K562 (cell line): ENCODE data around the gene TPD52L1. TPM values are rescaled to one million over a fixed set of nuclear protein-coding genes. Genes with fewer than 3 reads are reported as not detected.

Source experiments
- ARID2 ChIP-seq: fragments of 450-650 bp; IDR thresholded peaks from 2 replicates; pipeline ENCODE4 v1.6.1; 2017; ENCODE audit warnings: antibody characterized with exemption, mild to moderate bottlenecking
- E2F5 ChIP-seq: sonication (generic); formaldehyde crosslinking; IDR thresholded peaks from 2 replicates; pipeline ENCODE4 v1.8.0; 2022; ENCODE audit warnings: mild to moderate bottlenecking, missing genetic modification reagents
- MGA ChIP-seq: fragments of 450-650 bp; IDR thresholded peaks from 2 replicates; pipeline ENCODE4 v1.6.1; 2016; ENCODE audit warnings: mild to moderate bottlenecking, moderate library complexity
- ZNF318 ChIP-seq, 2 experiments: fragments of 450-650 bp; IDR thresholded peaks; 2 replicates each; pipeline ENCODE4 v1.6.1; 2016; ENCODE audit warnings: mild to moderate bottlenecking in 2 of 2, borderline replicate concordance in 1 of 2, low read depth in 1 of 2, moderate library complexity in 1 of 2
- polyA plus RNA-seq, 8 experiments: library from polyadenylated mRNA; depleted of rRNA in 4 of 8; stranded (reverse) in 5 of 8; unstranded in 3 of 8; fragments of >200 nt; fragmentation: Nextera tagmentation in 2 of 8; fragmentation: Illumina TruSeq in 1 of 8; extraction: Ambion mirVana in 2 of 8; extraction: Trizol in 1 of 8; gene quantifications; 2 replicates each; pipeline versions ENCODE4 v1.2.1 to v1.2.3, GENCODE V29; 2011 to 2014; ENCODE audit warnings: inconsistent platforms in 1 of 8, missing spikeins in 1 of 8
- total RNA-seq, 7 experiments: library from RNA; depleted of rRNA in 6 of 7; stranded (reverse); fragments of >200 nt in 6 of 7; fragmentation: Illumina TruSeq in 2 of 7; extraction: Trizol in 2 of 7; gene quantifications; 2 replicates each; pipeline versions ENCODE4 v1.2.1 to v1.2.3, GENCODE V29; 2011 to 2021; ENCODE audit warnings: low replicate concordance in 1 of 7

The TPD52L1 gene
- total and polyA plus RNA-seq, 9 of the 15 experiments (the other 6 are each of a cell fraction or from before 2014, with no cell fraction given) = 12.9 to 149 (median 75.7) TPM

GRCh38 chr6:125301435-125302391 lies 148.1 kb downstream of the TPD52L1 start, which contains the start of gene HDDC2 (continued):
- TF ChIP-seq MGA (peak; percentile 56), E2F5 (no peak), ZNF318 (IDR thresholded peaks at IDR 0.05; ENCODE audit: borderline replicate concordance in 1 of 2, low read depth in 1 of 2) (peak in 1 of 2 experiments; percentile 55; a peak in 1 of 4 replicates), ARID2 (peak; percentile 74; the same call in 1 of the 2 replicates)
